GM21360 (cell line): ENCODE data around the gene DGCR2.
"Not testable (repeated sequence)": the region's sequence is repeated elsewhere in the genome, so short reads cannot be mapped to it uniquely, and the experiment has no call there.

Source experiments
- ATAC-seq: cut with Tn5 transposase; IDR thresholded peaks from one replicate; pipeline ENCODE4 v1.9.1; 2021; ENCODE audit warnings: mild to moderate bottlenecking, moderate library complexity; ENCODE audit not compliant: unreplicated experiment

DGCR2 gene

GRCh38 chr22:19084586-19084985 lies 37.6 kb downstream of the DGCR2 start:
- ATAC-seq, result not testable (repeated sequence)

- ATAC-seq, result not testable (repeated sequence)
Observed at GRCh38 chr22:19084126-19084525, 38.1 kb downstream of the DGCR2 start.

GRCh38 chr22:19082793-19083192 lies 39.4 kb downstream of the DGCR2 start:
- no peak for ATAC-seq

GRCh38 chr22:19082101-19082500 lies 40.1 kb downstream of the DGCR2 start:
- no peak for ATAC-seq

- no peak for ATAC-seq
Observed at GRCh38 chr22:19081351-19081750, 40.9 kb downstream of the DGCR2 start.

- no peak for ATAC-seq
Observed at GRCh38 chr22:19080853-19081252, 41.4 kb downstream of the DGCR2 start.

GRCh38 chr22:19079691-19080090 lies 42.5 kb downstream of the DGCR2 start:
- no peak for ATAC-seq

GRCh38 chr22:19075404-19075803 lies 46.8 kb downstream of the DGCR2 start:
- no peak for ATAC-seq

- not testable (repeated sequence) for ATAC-seq
Observed at GRCh38 chr22:19072853-19073252, 49.4 kb downstream of the DGCR2 start.

- ATAC-seq, result no peak
Observed at GRCh38 chr22:19070397-19071169, 51.6 kb downstream of the DGCR2 start.

GRCh38 chr22:19069451-19069850 lies 52.8 kb downstream of the DGCR2 start:
- ATAC-seq, result no peak

GRCh38 chr22:19068784-19069271 lies 53.4 kb downstream of the DGCR2 start:
- ATAC-seq, result no peak

- no peak for ATAC-seq
Observed at GRCh38 chr22:19067696-19068348, 54.4 kb downstream of the DGCR2 start.

GRCh38 chr22:19066531-19067271 lies 55.5 kb downstream of the DGCR2 start:
- no peak for ATAC-seq

GRCh38 chr22:19065929-19066328 lies 56.3 kb downstream of the DGCR2 start:
- no peak for ATAC-seq

GRCh38 chr22:19065298-19065859 lies 56.8 kb downstream of the DGCR2 start:
- ATAC-seq, result no peak

- ATAC-seq, result no peak
Observed at GRCh38 chr22:19064354-19065054, 57.7 kb downstream of the DGCR2 start.

GRCh38 chr22:19063581-19064353 lies 58.4 kb downstream of the DGCR2 start:
- no peak for ATAC-seq

GRCh38 chr22:19062943-19063308 lies 59.3 kb downstream of the DGCR2 start:
- ATAC-seq, result no peak
